GM18520 (cell line): ENCODE results near the gene CLEC11A.

Experiments
- ATAC-seq: cut with Tn5 transposase; IDR thresholded peaks from one replicate; pipeline ENCODE4 v1.9.1; 2021; ENCODE audit not compliant: unreplicated experiment

CLEC11A gene, protein sequence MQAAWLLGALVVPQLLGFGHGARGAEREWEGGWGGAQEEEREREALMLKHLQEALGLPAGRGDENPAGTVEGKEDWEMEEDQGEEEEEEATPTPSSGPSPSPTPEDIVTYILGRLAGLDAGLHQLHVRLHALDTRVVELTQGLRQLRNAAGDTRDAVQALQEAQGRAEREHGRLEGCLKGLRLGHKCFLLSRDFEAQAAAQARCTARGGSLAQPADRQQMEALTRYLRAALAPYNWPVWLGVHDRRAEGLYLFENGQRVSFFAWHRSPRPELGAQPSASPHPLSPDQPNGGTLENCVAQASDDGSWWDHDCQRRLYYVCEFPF

GRCh38 chr19:50723069-50723468, at the start of gene CLEC11A:
Gene CLEC11A, plus strand, starts transcription at chr19:50723364. Its CDS starts 162 bp downstream, at chr19:50723526.
- no peak for ATAC-seq

DNA sequence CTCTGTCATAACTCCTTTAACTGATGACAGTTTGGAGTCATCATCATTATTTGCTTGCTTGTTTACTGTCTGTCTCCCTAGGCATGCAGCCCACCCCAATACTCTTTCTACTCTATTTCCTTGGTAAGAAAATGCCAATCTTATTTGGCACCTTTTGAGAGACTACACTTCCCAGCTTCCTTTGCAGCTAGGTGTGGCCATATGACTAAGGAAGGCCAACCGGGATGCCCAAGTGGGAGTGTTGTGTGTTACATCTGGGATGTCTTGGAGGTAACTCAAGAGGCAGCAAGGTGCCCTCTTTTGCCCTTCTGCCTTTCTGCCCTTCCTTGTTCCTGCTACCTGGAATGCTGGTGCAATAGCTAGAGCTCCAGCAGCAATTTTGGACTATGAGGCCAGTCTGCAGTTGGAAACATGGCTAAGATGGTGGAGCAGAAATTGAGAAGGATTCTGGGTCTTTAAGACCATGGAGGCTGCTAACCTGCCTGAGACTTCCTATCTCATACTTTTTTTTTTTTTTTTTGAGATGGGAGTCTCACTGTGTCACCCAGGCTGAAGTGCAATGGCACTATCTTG, 46.5 kb upstream of the CLEC11A start:
- ATAC-seq, result no peak

DNA sequence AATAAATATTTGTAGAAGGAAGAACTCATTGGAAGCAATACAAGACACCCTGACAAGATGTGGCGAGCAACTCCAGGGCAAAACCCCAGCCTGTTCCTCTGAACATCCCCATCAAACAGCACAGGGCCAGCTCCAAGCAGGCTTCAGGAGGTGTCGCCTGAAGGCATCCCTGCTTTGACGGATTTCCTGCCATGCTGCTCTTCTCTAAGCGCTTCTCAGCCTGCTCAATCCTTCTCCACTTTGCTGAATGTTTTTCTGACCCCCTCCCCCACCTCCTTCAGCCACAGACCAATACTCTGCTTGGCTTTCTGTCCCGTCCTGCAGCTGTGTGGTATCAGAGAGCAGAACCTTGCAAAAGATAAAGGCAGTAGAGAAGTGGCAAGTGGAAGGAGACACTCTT, 45.5 kb upstream of the CLEC11A start:
- no peak for ATAC-seq

- no peak for ATAC-seq
Observed at GRCh38 chr19:50678323-50678722, 44.8 kb upstream of the CLEC11A start.

DNA sequence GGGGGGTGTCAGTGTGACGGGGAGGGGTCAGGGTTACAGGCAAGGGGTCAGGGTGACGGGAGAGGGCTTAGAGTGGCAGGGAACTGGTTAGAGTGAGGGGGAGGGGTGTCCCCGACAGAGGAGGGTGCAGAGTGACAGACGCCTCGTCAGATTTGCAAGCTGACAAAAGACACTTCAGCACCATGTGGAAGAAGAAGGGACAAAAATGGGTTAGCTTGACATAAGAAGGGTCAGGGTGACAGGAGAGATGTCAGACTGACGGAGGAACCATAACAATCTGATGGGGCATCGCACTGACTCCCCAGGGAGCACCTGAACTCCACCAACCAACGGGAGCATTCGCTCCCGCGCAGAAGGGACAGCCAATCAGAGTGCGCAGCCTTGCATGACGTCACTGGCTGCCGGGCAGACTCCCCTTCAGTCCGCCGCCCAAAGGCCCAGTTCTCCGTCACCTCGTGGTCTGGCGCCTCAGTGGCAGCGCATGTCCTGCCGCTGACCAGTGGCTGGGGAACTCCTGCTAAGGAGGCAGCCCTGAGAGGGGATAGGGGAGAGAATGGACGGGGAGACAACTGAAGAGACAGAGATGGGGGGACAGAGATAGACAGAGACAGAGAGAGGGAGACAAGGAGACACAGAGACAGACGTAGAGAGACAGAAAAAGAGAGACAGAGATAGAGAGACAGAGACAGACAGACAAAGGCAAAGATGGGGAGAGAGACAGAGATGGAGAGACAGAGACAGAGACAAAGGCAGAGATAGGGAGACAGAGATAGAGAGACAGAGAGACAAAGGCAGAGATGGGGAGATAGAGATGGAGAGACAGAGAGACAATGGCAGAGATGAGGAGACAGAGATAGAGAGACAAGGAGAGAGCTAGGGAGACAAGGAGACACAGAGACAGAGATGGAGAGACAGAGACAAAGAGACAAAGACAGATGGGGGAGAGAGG, 43.7 kb upstream of the CLEC11A start:
- ATAC-seq, result no peak

- no peak for ATAC-seq
Observed at GRCh38 chr19:50686310-50687032, 36.7 kb upstream of the CLEC11A start.

DNA sequence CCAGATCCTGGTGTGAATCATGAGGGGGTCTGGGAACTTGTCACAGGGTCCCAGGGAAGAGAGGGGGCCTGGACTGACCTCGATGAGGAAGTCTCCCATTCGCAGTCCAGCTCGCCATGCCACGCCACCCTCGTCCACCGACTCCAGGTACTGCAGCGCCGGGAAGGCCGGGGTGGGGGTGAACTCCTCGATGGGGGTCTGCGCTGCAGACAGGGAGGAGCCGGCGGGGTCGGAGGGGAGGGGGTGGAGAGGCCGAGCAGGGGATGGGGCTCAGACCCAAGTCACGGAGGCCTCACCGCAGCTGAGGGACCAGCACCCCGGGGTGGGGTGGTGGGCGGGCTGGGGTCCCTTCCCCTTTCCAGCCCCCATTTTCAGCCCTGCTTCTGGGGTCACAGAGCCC, 34.4 kb upstream of the CLEC11A start:
- no peak for ATAC-seq

GRCh38 chr19:50690439-50690838, 32.7 kb upstream of the CLEC11A start:
- no peak for ATAC-seq

- no peak for ATAC-seq
Observed at GRCh38 chr19:50693064-50693975, 29.8 kb upstream of the CLEC11A start.

DNA sequence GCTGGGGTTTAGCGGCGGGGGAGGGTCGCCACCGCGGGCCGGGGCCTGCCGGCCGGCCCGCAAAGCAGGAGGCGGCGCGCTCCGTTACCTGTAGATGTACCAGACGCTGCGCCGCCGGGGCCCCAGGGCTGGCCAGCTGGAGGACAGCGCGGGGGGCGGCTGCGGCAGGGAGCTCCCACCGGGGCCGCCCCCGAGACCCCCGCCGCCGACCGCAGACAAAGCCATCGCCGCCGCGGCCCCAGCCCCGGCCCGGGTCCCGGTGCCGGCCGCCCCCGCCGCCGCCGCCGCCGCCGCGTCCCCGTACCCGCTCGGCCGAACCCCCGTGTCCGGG, 28.4 kb upstream of the CLEC11A start:
- ATAC-seq, result no peak

DNA sequence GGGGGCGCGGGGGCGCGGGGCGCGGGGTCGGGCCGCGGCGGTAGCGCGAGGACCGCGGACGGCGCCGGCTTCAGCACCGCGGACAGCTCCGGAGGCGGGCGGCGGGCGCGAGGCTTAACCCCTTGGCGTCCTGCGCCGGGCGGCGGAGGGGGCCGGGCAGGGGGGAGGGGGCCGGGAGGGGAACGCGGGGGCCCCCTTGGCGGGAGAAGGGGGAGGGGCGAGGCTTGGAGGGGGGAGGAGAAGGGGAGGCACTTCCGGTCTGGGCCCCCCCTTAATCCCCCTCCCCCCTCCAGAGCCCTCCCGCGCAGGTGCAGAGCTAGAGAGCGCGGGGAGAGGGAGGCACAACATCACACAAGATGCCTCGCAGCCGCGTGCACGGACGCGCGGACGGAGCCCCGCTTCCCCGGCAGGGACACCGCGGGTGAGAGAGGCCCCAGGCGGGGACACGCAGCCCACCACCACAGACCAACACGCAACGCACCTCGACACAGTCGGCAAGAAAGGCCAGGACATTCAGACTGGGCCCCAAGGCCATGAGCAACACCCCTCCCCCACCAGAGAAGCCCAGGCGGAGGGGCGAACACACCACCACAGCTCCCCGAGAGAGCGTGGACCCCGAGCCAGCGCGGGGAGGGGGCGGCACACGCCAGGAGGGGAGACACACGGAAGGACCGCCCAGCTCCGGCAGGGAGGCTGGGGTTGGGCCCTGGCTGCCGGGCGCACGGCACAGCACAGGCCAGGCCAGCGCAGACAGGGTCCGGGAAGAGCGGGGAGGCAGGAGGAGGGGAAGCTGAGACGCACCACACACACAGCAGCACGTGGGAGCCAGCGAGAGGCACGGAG, 27.7 kb upstream of the CLEC11A start:
- no peak for ATAC-seq

GRCh38 chr19:50696094-50696483, 27.1 kb upstream of the CLEC11A start:
- ATAC-seq, result no peak

DNA sequence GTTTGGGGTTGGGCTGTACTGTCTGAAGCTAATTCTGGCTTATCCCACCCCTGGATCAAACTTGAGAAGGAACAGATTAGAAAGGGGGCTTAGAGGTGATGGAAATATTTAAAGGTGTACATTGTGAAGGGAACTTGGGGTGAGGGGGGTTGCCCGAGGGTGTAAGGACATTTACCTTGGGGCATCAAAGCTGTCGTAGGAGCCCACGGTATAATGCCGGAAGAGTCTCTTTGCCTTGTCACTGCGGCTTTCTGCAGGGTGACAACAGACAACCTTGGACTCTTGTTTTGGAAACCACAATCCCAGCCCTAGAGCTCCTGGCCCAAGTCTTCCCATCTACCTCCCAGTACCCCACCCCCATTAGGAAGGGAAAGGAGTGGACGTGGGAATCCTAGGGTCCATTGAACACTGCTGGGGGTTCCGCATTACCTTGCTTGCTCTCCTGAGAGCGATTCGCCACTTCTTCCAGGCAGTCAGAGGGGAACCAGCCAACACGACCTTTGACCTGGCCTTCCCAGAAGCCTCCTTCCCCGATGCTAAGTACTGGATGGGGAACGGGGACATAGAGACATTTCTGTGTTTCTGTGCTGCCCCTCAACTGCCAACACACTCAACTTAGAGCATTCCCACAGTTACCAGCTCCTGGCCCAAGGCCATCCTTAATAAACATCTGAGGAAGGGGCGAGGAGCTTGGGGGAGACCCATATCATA, 25.6 kb upstream of the CLEC11A start:
- ATAC-seq, result no peak

- no peak for ATAC-seq
Observed at GRCh38 chr19:50701367-50701985, 21.7 kb upstream of the CLEC11A start.

- ATAC-seq, result no peak
Observed at GRCh38 chr19:50702158-50702870, 20.9 kb upstream of the CLEC11A start.

DNA sequence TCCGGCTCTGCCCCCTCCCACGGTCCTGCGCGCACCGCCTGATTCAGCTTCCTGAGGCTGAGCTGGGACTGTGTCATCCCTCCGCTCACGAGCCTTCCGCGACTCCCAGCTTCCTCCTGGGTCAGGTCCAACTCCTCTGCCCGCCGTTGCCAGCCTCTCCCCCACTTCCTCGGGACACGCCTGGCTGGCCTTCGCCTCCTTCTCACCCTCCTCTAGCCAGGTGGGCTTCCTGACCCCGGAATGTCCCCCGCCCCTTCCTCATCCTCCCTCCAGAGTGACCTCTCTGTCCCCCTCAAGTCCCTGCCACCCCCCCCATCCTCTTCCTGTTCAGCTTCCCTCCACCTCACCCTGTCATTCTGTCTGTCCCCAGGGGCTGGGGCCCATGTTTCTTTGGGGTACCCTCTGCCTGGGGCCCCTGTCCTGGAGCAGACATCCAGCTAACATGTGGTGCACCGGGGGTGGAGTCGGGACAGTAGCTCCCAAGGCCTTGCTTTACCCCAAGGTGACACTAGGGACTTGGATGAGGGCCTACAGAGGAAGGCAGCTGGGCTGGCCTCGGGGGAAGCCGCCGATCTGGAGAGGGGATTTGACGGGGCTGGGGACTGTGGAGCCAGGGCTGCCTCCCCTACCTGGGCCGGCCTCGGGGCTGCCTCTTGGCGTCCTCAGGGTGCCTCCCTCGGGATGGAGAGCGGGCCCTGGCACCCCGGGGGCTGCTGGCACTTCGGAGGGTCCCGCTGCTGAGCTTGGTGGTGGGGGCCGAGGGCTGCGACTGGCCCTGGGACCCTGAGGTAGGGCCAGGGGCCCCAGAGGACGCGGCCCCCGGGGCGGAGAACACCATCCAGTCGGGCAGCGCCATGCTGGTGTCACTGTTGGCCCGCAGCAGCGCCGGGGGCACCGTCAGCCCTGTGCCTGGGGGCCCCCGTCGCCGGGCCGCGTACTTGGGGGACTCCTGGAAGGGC, 20.0 kb upstream of the CLEC11A start:
- no peak for ATAC-seq
